GM18507 (cell line): ENCODE data around the gene ACTN4.

Source experiments
- DNase-seq: peaks from one replicate; pipeline ENCODE4 v3.0.0; 2011; ENCODE audit warnings: low read depth; ENCODE audit not compliant: insufficient read length; ENCODE audit errors: extremely low spot score
- FAIRE-seq: peaks from 2 replicates; lab custom pipeline; 2011; peaks lifted over from hg19 to GRCh38; lab: Jason Lieb, UNC

The ACTN4 gene

DNA sequence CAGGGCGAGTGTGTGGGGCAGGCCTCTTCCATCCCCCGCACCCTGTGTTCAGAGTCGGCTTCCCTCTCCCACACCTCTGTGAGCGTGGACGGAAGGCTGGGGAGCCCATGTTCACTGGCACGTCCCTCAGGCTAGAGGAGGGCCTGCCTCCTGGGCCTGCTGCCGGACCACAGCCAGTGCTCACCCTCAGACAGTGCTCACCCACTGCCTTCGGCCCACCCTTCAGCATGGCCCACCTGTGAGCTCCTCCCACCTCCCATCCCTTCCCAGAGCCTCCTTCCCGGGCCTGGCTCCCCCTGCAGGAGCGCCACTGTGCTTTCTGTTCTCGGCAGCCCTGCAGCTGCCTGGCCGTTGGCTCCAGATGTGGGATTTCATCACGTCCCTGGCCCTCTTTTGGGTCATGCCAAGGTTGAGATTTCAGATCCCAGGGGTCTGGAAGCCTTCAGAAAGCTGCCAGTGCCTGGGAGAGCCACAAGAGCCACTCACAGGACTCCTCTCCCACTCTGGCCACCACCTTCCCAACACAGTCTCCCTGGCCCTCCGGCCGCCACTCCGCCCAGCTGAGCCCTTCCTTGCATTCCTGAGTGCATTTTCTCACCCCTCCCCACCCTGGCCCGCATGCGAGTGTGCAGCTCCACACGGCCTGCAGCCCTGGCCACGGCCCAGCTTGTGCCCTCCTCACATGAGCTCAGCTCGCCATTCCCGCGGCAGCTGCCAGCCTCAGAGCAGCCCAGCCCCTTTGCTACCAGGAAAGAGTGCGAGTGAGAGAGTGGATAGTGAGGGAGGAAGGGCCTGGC, 71.5 kb downstream of the ACTN4 start:
- no peak for FAIRE-seq

DNA sequence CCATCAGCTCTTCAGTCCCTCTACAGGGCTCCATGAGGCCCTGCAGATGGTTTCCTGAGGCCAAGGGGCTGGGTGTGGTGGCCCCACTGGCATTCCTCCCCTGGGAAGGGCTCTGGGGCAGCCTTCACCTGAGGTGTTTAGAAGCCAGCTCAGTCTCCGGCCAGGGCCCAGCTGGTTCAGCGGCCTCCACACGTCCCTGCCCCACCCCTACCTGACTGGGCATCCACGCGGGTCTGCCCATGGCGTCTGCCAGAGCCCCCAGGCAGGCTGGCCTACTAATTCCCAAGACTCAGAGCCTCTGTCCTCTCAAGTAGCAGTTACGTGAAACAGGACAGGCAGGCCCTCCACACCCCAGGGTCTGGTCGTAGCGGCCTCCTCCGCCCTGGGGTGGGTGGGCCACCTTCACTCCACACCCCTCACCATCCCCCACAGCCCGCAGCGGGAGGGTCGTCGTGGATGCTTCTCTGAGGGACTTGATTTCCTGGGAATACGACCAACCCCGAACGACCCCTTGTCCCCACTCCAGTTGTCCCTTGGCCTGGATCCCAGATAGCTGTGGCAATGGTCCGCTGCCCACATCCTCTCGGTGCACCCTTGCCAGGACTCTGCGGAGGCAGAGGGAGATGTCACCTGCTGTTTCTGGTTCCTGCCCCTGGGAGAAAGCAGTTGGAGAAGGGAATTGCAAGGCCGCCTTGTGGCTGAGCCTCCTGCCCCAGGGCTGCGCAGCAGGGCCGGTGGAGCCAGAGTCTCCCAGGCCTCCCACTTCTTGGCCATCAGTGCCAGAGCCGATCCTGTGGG, 72.5 kb downstream of the ACTN4 start:
- FAIRE-seq = no peak

More for the DNA sequence above, 71.5 kb downstream of the ACTN4 start:
- no peak for DNase-seq

DNA sequence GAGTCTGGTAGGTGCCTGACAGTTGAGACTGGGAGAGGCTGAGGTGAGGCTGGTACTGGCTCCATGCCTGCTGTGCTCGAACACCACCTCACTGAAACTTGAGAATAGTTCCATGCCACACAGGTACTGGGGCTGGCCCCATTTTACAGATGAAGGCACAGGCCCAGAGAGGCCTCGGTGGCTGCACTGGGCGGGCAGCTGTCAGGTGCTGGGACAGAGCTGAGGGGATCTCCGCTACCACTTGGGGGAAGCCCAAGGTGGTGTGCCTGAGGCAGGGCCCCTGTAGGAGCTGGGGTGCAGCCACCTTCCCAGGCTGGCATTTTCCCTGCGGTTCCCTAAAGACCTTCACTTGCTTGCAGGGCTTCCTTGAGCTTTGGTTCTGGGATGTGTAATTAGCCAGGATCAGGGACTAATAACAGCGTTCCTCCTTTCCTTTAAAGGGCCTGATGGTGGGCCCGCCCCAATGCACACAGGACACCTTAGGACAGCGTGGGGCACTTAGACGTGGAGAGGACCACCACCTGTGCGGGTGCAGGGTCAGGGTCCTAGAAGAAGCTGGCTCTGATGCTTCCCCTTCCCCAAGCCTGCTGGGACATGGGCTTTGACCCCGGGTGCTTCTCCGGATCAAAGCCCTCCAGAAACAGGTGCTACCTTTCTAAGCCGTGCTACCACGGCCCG, 73.2 kb downstream of the ACTN4 start:
- FAIRE-seq (no peak), DNase-seq (no peak)

More for the DNA sequence above, 72.5 kb downstream of the ACTN4 start:
- DNase-seq = no peak

DNA sequence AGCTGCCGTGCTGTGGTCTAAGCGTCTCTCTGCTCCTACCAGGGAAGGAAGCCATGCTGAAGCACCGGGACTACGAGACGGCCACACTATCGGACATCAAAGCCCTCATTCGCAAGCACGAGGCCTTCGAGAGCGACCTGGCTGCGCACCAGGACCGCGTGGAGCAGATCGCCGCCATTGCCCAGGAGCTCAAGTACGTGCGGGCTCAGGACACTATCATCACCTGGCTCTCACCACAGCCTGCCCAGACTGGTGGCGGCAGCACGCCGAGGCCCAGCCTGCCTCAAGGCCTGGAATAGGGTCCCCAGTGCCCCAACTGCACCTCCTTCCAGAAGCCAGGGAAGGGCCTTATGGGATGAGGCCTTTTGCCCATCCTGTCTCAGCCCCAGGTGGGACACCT, 74.0 kb downstream of the ACTN4 start:
- no peak for FAIRE-seq
- DNase-seq = no peak

DNA sequence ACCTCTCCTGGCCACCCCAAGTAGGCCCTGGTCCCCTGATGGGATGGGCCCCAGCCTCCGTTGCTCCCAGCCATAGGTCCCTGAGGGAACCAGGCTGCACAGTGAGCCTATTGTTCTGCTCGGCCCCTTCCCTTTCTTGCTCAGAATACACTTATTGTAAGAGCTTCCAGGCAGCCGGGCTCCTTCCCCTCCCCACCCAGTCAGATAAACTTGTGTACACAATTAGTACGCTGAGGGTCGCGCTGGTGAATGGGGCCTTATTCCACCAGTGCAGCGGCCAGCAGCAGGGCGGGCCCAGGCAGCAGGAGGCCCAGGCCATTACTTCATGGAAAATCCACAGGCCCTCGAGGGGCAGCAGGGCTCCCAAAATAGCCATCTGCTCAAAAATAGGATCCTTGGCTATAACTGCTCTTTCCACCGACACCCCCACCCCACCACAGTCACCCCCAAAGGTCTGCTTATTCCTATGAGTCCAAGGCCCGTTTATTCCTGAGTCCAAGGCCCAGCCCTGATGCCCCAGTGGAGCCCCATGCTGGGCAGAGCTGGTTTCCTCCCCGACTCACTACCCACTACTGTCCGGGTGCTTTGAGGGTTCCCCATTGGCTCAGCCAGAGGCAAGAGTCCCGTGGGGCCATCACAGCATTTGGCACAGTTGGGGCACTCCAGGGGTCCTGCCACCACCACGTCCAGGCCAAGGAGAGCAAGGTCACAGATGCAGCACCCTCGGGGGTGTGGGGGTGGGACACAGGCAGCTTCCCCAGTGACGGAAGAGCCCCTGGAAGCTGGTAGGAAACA, 74.7 kb downstream of the ACTN4 start:
- FAIRE-seq (no peak), DNase-seq (no peak)

DNA sequence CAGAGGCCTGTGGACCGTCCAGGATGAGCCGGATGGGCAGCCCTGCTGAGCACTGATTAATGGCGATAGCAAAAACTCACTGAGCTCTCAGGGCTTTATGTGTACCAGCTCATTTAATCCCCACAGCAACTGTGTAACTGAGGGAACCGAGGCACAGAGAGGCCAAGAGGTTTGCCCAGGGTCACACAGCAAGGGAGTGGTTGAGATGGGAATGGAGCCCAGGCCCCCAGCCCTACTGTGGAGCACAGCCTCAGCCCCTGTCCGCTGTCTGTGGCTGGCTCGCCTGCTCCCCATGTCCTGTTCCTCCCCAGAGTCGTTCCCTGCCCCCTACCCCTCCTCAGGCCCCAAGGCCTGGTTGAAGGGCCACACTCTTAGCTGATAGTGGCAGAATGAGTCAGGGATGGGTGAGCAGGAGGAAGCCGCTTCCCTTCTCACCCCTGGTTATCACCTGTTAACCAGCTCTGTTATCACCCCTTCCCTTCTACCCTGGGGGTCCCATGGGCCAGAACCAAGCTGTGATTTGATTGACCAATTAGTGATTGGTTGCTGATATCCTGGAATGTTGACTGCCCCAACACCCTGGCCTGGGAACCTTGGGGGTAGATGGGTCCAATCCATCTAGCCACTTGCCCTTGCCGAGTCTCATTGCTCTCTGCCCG, 75.6 kb downstream of the ACTN4 start:
- no peak for FAIRE-seq
- DNase-seq = no peak

DNA sequence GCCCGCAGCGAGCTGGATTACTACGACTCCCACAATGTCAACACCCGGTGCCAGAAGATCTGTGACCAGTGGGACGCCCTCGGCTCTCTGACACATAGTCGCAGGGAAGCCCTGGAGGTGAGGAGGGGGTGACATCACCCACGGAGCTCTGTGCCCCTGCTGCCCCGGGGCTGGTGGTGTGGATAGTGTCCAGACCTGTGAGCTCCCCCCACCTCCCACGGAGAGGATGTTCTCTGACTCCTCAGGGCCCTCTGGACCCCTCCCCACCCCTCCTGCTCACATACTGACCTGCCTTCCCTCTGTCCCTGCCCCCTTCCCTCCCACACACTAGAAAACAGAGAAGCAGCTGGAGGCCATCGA, 76.1 kb downstream of the ACTN4 start:
- FAIRE-seq = no peak
- DNase-seq = no peak

DNA sequence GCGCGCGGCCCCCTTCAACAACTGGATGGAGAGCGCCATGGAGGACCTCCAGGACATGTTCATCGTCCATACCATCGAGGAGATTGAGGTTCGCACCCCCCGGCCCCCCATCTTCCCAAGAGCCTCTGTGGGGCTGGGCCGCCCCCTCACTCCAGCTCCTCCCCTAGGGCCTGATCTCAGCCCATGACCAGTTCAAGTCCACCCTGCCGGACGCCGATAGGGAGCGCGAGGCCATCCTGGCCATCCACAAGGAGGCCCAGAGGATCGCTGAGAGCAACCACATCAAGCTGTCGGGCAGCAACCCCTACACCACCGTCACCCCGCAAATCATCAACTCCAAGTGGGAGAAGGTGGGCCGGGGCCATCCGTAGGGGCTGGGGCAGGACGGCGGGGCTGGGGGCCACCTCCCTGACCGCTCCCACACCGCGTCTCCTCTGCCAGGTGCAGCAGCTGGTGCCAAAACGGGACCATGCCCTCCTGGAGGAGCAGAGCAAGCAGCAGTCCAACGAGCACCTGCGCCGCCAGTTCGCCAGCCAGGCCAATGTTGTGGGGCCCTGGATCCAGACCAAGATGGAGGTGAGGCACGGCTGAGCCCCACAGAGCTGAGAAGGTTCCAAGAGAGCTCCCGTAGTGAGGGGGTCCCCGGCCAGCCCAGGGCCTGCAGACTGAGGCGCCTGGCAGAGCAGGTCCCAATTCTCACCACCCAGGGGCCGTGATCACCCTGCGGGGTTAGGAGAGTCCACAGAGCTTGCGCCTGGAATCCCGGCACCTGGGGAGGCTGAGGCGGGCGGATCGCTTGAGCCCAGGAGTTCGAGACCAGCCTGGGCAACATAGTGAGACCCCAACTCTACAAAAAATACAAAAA, 76.8 kb downstream of the ACTN4 start:
- FAIRE-seq (no peak), DNase-seq (no peak)

DNA sequence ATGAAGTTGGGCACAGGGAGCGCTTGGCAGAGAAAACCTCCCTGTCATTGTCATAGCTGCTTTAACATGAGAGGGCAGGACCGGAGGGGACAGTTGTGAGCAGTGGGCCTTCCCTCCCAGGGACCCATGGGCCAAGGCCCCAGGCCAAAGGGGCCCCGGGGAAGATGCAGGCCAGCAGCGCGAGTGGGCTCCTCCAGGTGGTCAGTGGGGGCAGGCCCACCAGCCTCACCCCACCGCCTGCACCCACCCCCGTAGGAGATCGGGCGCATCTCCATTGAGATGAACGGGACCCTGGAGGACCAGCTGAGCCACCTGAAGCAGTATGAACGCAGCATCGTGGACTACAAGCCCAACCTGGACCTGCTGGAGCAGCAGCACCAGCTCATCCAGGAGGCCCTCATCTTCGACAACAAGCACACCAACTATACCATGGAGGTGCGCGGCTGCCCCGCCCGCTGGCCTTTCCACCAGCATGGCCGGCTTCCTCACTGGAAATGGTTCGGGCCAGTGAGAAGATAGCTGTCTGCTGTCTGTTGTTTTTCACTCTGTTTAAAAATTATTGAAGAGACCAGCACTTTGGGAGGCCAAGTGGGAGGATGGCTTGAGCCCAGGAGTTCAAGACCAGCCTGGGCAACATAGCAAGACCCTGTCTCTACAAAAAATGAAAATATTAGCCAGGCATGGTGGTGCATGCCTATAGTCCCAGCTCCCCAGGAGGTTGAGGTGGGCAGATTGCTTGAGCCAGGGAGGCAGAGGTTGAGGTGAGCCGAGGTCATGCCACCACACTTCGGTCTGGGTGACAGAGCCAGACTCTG, 78.2 kb downstream of the ACTN4 start:
- FAIRE-seq = no peak
- no peak for DNase-seq

DNA sequence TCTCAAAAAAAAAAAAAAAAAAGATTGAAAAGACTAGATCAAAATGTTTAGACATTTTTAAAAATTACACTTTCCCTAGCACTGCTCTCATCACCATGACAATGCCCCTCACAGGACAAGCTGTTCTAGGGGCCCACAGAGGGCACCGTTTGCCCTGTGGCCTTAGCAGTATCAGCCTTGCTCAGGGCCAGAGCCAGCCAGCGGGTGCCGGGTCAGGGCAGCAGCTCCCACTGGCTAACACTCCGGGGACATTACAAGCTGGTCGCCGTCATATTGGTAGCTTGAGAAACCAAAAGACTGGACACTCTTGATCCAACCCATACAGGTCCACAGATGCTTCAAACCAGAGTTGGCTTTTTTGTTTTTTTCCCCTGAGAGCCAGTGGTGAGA, 78.8 kb downstream of the ACTN4 start:
- no peak for DNase-seq
- no peak for FAIRE-seq

DNA sequence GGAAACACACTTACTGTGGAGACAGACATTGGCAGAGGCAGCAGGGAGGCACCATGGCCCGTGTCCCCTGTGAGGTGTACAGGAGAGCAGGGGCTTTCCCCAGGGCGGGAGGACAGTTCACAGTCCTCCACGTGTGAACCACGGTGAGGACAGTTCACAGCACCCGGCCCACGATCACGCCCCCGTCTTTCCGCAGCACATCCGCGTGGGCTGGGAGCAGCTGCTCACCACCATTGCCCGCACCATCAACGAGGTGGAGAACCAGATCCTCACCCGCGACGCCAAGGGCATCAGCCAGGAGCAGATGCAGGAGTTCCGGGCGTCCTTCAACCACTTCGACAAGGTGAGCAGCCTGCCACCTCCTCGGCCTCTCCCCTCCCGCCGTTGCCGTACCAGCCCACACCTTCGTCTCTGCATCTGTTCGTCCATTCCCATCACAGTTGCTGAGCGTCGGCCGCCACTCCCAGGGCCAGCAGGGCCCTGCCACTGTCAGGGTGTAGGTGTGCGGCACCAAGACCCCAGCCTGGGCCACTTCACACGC, 79.4 kb downstream of the ACTN4 start:
- FAIRE-seq (no peak), DNase-seq (no peak)

DNA sequence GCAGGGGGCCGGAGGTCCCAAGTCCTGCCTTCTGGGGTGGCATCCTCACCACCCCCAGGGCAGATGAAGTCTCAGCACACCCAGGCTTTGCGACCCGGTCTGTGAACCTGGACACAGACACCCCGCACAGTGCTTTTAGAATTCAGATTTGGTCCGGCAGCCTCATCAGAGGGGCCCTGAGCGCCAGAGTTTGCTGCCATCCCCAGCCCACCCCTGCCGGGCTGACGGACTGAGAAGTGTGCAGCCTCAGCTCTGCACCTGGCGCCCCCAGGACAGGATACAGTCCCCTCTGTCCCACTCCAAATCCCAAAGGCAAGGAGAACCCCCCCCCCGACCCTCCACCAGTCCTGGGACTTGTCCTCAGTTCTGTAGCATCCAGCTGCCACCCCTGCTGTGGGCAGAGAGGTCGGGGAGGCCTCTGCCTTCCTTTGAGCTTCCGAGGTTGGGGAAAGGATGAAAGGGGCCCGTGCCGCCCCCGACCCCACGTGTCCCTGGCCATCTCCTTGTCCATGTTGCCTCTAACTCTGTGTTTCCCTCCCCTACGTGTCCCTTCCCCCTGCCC, 79.9 kb downstream of the ACTN4 start:
- DNase-seq (no peak), FAIRE-seq (no peak)

DNA sequence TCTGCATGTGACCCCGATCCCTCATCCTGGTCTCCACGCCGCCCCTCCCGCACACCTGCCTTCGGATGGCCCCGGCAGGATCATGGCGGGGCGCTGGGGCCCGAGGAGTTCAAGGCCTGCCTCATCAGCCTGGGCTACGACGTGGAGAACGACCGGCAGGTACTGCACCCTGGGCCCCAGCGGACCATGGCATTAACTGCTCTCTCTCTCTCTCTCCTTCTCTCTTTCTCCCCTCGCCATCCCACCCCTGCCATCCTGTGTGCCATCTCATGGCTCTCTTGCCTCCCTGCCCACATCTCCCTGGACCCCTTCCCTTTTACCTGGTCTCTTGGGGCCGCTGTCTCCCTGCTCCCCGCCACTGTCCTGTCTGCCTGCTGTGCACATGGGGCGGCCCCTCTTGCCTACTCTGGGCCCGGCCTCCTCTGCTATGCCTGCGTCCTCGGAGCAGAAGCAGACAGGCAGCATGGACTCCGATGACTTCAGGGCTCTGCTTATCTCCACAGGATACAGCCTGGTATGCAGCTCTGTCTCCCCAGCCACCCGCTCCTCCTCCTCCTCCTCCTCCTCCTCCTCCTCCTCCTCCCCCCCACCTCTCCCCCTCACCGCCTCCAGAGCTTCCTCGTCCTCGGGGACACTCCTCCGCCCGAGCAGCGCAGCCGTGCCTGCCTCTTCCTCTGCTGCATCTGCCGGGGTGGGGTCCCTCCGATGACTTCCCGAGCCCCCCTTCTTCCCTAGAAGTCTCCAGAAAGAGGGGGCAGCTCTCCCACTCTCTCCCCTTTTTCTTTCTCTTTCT, 80.6 kb downstream of the ACTN4 start:
- DNase-seq = no peak
- no peak for FAIRE-seq

DNA sequence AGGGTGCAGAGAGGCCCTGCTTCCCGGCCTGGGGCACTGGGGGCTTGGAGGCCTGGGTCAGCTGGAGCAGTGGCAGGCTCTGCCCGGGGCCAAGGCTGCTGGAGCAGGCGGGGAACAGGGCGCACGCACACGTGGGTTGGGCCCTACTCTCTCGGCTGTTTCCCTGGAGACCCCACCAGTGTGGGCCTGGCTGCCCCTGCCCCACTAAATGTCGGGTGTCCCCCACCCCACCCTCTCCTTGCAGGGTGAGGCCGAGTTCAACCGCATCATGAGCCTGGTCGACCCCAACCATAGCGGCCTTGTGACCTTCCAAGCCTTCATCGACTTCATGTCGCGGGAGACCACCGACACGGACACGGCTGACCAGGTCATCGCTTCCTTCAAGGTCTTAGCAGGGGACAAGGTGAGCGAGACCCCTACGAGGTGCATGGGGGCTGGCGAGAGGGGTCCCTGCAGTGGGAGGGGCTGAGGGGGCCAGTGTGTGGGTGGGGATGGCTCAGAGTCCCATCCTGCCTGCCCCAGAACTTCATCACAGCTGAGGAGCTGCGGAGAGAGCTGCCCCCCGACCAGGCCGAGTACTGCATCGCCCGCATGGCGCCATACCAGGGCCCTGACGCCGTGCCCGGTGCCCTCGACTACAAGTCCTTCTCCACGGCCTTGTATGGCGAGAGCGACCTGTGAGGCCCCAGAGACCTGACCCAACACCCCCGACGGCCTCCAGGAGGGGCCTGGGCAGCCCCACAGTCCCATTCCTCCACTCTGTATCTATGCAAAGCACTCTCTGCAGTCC, 81.5 kb downstream of the ACTN4 start:
- no peak for FAIRE-seq
- no peak for DNase-seq

DNA sequence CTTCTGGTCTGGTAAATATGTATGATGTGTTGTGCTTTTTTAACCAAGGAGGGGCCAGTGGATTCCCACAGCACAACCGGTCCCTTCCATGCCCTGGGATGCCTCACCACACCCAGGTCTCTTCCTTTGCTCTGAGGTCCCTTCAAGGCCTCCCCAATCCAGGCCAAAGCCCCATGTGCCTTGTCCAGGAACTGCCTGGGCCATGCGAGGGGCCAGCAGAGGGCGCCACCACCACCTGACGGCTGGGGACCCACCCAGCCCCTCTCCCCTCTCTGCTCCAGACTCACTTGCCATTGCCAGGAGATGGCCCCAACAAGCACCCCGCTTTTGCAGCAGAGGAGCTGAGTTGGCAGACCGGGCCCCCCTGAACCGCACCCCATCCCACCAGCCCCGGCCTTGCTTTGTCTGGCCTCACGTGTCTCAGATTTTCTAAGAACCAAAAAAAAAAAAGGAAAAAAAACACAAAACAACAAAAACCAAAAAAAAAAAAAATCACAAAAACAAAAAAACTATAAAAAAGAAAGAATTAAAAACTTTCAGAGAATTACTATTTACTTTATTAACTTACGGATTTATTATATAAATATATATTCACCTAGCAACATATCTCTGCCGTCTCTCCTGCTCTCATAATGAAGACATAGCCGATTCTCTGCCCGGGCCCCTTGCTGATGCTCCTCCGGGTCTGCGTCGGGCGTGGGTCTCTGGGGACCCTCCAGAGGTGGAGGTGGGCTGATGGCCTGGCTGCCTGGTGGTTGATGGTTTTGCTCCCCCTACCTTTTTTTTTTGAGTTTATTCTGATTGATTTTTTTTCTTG, 82.4 kb downstream of the ACTN4 start:
- DNase-seq = no peak
- peak; percentile 73 for FAIRE-seq
